ENCODE results near the gene TIGD3.

DNA sequence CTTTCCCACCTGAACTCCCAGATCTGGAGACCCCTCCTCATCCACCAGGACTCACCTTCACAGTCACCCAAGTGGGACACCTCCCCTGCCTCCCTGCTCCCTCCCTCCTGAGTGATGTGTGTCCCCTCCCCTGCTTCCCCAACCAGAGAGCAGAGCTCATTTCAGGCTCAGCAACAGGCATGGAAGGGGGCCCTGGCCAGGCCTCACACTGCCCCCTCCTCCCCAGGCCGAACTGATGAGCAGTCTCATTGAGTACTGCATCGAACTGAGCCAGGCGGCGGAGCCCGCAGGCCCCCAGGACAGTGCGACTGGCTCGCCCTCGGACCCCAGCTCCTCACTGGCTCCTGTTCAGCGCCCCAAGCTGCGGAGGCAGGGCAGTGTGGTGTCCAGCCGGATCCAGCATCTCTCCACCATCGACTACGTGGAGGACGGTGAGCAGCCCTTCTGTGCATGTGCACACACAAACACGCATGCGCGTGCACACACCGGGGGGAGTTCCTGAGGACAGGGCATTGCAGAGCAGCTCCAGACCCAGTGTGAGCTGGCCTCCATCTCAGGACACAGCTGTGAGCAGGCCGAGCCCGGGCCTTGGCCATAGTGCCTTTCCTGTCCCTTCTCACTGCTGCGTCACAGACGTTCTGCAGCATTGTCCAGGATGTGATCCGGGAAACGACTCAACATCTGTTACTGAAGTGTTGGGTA lies 50.2 kb downstream of the TIGD3 start:
- TF ChIP-seq HNRNPL (IDR thresholded peaks at IDR 0.05; ENCODE audit: low read depth, low read length) (no peak), ELF1 (tag; IDR thresholded peaks at IDR 0.05) (no peak), ZBTB7A (IDR thresholded peaks at IDR 0.05; ENCODE audit: borderline replicate concordance, control insufficient read depth, low read depth, low read length) (no peak), NFYB (IDR thresholded peaks at IDR 0.05; ENCODE audit: extremely low read depth, insufficient read length) (no peak), RHOXF2B (CRISPR knock-in tag; conservative IDR thresholded peaks at IDR 0.05) (no peak), ZC3H11A (IDR thresholded peaks at IDR 0.05; ENCODE audit: low read depth, low read length) (no peak), SP2 (IDR thresholded peaks at IDR 0.05; ENCODE audit: extremely low read depth, low read depth, low read length, poor library complexity, severe bottlenecking) (no peak), PHF8 (IDR thresholded peaks at IDR 0.05; ENCODE audit: borderline replicate concordance, low read length) (no peak), CTCF (IDR thresholded peaks at IDR 0.05 in 2 of 3, conservative IDR thresholded peaks at IDR 0.05 in 1 of 3; ENCODE audit: insufficient read depth in 2 of 3, low read depth in 1 of 3, low read length in 3 of 3) (no peak), ZFP1 (CRISPR knock-in tag; IDR thresholded peaks at IDR 0.05) (no peak), POLR2AphosphoS2 (IDR thresholded peaks at IDR 0.05; ENCODE audit: low read length) (no peak), ZNF121 (CRISPR knock-in tag; conservative IDR thresholded peaks at IDR 0.05) (no peak)
- TF ChIP-seq, protein P1, sequence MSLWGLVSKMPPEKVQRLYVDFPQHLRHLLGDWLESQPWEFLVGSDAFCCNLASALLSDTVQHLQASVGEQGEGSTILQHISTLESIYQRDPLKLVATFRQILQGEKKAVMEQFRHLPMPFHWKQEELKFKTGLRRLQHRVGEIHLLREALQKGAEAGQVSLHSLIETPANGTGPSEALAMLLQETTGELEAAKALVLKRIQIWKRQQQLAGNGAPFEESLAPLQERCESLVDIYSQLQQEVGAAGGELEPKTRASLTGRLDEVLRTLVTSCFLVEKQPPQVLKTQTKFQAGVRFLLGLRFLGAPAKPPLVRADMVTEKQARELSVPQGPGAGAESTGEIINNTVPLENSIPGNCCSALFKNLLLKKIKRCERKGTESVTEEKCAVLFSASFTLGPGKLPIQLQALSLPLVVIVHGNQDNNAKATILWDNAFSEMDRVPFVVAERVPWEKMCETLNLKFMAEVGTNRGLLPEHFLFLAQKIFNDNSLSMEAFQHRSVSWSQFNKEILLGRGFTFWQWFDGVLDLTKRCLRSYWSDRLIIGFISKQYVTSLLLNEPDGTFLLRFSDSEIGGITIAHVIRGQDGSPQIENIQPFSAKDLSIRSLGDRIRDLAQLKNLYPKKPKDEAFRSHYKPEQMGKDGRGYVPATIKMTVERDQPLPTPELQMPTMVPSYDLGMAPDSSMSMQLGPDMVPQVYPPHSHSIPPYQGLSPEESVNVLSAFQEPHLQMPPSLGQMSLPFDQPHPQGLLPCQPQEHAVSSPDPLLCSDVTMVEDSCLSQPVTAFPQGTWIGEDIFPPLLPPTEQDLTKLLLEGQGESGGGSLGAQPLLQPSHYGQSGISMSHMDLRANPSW (CRISPR knock-in tag; IDR thresholded peaks at IDR 0.05) = no peak
